ENCODE measurements around the gene PPM1L. TPM values are rescaled to one million over a fixed set of nuclear protein-coding genes. Genes with fewer than 3 reads are reported as not detected.

PPM1L gene
- total and polyA plus RNA-seq, 2 experiments from 2014 or later, result 1.2 to 12.6 TPM

DNA sequence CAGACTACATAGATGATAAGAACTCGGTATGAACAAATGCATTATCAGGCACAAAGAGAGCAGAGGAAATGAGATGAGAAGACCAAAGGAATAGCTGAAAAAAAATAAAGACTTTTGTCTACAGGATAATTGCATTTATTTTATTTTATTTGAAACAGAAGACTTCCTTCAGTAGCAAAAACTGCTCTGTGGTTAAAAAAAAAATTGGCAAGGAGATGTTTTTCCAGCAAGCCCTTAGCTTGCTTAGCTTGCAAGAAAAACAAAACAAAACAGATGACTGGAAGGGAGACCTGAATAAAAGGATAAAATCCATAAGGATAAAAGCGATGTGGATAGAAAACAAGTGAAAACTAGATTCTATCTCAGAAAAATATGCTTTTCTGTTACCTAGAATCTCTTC lies 9.1 kb upstream of the PPM1L start:
- H3K36me3 ChIP-seq, result no peaks in the 10 kb centered on the region
- H3K9me3 ChIP-seq (ENCODE audit: low read depth), result no peaks in the 10 kb centered on the region
- H3K27me3 ChIP-seq, result peaks cover 4% of the 10 kb centered on the region
- TF ChIP-seq CTCF (IDR thresholded peaks at IDR 0.05; ENCODE audit: low read depth, low read length), result no peak
- no peak overlapping the region for H3K4me3 ChIP-seq
- no peak for DNase-seq (ENCODE audit: low read depth in 1 of 2, low spot score in 1 of 2)
- no peak overlapping the region for H3K27ac ChIP-seq
- H3K4me1 ChIP-seq (ENCODE audit: low read depth), result no peaks in the 10 kb centered on the region

DNA sequence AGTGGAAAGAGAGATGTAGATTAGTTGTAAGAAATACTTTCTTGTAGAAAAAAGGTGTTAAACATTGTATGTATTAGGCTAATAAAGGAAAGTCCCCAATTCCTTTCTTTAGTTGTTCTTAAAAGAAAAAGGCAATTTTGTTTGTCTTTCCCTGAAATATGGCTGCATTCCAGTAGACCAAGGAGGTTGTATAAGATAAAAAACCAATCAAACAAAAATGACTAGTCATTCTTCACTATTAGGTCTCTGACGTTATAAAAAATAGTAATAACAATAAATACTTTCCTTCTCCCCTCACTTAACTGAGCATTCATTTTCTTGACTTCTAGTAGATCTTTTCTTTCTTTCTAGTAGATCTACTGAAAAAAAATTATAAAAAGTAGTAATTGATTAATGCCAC lies 8.6 kb upstream of the PPM1L start:
- H3K36me3 ChIP-seq, result no peaks in the 10 kb centered on the region
- no peak for TF ChIP-seq CTCF (IDR thresholded peaks at IDR 0.05; ENCODE audit: low read depth, low read length)
- no peak overlapping the region for H3K4me3 ChIP-seq
- no peaks in the 10 kb centered on the region for H3K9me3 ChIP-seq (ENCODE audit: low read depth)
- H3K4me1 ChIP-seq (ENCODE audit: low read depth), result no peaks in the 10 kb centered on the region
- no peak overlapping the region for H3K27ac ChIP-seq
- peaks cover 7% of the 10 kb centered on the region for H3K27me3 ChIP-seq
- DNase-seq (ENCODE audit: low read depth in 1 of 2, low spot score in 1 of 2), result no peak

DNA sequence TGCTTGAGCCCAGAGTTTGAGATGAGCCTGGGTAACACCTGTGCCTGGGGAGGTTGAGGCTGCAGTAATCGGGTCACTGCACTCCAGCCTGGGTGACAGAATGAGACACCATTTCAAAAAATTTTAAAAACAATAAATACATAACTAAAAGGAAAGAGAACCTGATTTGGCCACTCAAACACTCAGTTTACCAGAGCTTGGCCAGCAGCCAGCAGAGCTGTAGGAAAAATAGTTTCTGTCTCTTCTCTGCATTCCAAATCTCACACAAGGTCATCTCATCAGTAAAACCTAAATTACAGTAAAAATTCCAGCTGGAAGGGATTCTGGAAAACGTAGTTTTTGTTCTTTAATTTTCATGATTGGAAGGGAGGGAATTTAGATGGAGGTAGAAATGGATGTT lies 7.8 kb upstream of the PPM1L start:
- peak in 1 of 2 donors; percentile 22 for DNase-seq (ENCODE audit: low read depth in 1 of 2, low spot score in 1 of 2)
- H3K9me3 ChIP-seq (ENCODE audit: low read depth), result no peaks in the 10 kb centered on the region
- no peaks in the 10 kb centered on the region for H3K4me1 ChIP-seq (ENCODE audit: low read depth)
- H3K36me3 ChIP-seq, result no peaks in the 10 kb centered on the region
- no peak for TF ChIP-seq CTCF (IDR thresholded peaks at IDR 0.05; ENCODE audit: low read depth, low read length)
- no peak overlapping the region for H3K4me3 ChIP-seq
- H3K27me3 ChIP-seq, result peaks cover 7% of the 10 kb centered on the region
- no peak overlapping the region for H3K27ac ChIP-seq

DNA sequence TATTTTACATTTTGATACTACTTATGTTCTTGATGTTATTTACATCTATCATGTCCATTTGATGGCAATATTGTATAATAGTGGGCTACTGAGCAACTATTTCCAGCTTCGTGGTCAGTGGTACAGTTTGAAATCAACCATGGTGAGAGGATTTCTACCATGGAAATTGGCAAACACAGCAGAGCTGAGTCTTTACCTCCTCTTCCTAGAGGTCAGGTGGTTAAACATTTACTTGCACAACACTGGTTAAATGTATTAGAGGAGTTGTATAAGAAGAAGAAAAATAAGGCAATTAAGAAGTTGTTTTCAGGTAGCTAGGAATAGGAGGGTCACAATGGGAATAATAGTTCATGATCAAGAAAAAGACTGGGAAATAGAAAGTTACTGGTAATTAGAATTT lies 7.2 kb upstream of the PPM1L start:
- H3K27me3 ChIP-seq, result peaks cover 7% of the 10 kb centered on the region
- TF ChIP-seq CTCF (IDR thresholded peaks at IDR 0.05; ENCODE audit: low read depth, low read length), result no peak
- peaks cover 1% of the 10 kb centered on the region for H3K4me1 ChIP-seq (ENCODE audit: low read depth)
- H3K9me3 ChIP-seq (ENCODE audit: low read depth), result no peaks in the 10 kb centered on the region
- H3K27ac ChIP-seq, result no peak overlapping the region
- H3K36me3 ChIP-seq, result no peaks in the 10 kb centered on the region
- H3K4me3 ChIP-seq, result no peak overlapping the region
- no peak for DNase-seq (ENCODE audit: low read depth in 1 of 2, low spot score in 1 of 2)

GRCh38 chr3:160753953-160754352 lies 2.1 kb upstream of the PPM1L start:
- H3K27me3 ChIP-seq, result peaks cover 22% of the 10 kb centered on the region
- H3K9me3 ChIP-seq (ENCODE audit: low read depth), result no peaks in the 10 kb centered on the region
- DNase-seq (ENCODE audit: low read depth in 1 of 2, low spot score in 1 of 2), result no peak
- TF ChIP-seq CTCF (IDR thresholded peaks at IDR 0.05; ENCODE audit: low read depth, low read length), result no peak
- no peaks in the 10 kb centered on the region for H3K36me3 ChIP-seq
- H3K4me1 ChIP-seq (ENCODE audit: low read depth), result peaks cover 10% of the 10 kb centered on the region
- H3K27ac ChIP-seq, result no peak overlapping the region
- peak overlapping the region; percentile 79 for H3K4me3 ChIP-seq

DNA sequence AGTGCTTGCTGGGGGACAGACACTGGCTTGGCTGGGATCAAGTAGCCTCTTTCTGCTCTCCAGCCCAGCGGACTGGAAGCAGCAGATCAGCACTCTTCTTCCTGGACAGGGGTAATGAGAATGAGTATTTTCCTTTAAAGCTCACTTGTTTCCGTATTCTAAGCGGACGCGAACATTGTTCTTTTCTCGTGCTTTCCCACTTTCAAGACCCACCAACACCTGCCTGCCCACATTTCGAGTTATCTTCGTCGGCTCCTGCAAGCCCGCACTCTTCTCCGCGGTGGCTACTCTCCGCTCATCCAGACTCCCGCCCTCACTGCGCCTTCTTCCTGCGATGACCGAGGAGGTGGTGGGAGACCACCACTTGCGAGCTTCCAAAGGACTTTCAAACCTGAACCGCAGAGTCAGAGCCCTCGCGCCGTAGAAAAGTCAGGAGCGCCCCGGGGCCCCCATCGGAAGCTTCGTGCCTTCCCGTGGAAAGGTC lies 1.6 kb upstream of the PPM1L start:
- peaks cover 22% of the 10 kb centered on the region for H3K27me3 ChIP-seq
- H3K4me1 ChIP-seq (ENCODE audit: low read depth), result peaks cover 10% of the 10 kb centered on the region
- peak overlapping the region; percentile 99 for H3K27ac ChIP-seq
- no peak for TF ChIP-seq CTCF (IDR thresholded peaks at IDR 0.05; ENCODE audit: low read depth, low read length)
- H3K36me3 ChIP-seq, result no peaks in the 10 kb centered on the region
- peak overlapping the region; percentile 79 for H3K4me3 ChIP-seq
- no peaks in the 10 kb centered on the region for H3K9me3 ChIP-seq (ENCODE audit: low read depth)
- DNase-seq (ENCODE audit: low read depth in 1 of 2, low spot score in 1 of 2), result peak; percentile 57 to 71
